8988T (cell line): ENCODE data around the gene MFNG.

ENCODE experiments used
- DNase-seq: peaks from one replicate; pipeline ENCODE4 v3.0.0; 2011

Gene MFNG

DNA sequence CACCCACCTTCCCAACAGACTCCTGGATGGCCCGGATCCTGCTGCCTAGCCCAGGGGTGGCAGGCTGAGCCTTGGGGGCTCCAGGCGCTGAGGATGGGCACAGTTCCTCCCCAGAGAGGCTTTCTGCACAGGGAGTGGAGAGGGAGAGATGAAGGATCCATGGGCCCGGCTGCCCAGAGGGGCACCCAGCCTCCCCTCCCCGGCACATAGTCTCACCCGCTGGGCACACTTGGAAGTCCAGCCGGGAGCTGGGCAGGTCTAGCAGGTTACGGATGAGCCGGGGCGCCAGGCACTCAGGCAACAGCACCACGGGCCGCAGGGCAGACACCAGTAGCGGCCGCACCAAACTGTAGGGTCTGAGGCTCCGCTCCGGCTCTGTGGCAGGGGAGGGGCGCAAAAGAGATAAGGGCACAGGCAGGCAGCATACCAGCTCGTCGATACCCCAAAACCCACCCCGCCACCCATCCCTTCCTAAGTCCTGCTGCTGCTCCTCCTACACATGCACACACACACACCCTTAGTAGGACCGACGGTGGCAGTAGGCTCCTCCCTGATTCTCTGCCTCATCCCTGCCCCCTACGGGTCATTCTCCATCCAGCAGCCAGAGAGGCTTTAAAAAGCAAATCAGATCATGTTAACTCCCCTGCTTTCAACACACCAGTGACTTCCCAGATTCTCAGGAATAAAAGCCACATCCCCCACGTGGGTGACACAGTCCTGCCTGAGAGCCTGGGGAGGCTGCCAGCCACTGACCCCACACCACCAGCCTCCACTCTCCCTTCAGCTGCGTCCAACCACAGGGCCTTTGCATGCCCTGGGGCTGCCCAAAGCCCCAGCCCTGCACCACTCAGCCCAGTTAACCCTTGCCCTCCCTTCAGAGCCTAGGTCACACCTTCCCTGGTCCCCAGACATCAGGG is 6.5 kb upstream of the MFNG start:
- peak; percentile 74 for DNase-seq

DNA sequence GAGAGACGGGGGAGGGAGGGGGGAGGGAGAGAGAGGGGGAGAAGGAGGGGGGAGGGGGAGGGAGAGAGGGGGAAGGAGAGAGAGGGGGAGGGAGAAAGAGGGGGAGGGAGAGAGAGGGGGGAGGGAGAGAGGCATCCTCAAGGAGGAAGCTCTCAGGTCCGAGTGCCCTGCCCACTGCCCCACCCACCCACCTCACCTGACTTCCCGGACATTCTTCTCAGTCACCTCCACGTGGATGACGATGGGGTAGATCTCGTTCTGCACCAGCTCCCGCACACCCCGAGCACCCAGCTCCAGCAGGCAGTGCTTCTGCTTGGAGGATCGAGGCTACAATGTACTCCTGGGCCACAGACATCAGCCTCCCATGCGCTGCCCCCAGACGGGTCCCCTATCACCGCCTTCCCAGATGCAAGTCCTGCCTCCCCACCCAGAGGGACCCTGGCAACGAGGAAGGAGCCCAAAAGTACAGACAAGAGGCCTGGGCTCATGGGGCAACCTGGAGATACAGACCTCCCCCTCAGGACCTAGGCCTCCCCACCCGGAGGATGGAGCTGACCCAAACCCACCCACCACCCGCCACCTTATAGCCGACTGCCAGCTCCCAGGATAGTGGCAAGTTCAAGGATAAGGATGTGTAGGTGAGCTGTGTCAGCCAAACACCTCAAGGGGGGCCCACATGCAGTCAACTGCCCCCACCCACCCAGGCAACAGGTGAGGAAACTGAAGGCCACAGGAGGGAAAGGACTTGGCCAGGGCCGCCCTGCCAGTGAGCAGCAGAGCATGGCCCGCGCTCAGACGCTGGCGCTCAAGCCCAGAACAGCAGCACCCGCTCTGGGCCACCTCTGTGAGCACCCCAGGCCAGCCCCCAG is 5.6 kb upstream of the MFNG start:
- no peak for DNase-seq

DNA sequence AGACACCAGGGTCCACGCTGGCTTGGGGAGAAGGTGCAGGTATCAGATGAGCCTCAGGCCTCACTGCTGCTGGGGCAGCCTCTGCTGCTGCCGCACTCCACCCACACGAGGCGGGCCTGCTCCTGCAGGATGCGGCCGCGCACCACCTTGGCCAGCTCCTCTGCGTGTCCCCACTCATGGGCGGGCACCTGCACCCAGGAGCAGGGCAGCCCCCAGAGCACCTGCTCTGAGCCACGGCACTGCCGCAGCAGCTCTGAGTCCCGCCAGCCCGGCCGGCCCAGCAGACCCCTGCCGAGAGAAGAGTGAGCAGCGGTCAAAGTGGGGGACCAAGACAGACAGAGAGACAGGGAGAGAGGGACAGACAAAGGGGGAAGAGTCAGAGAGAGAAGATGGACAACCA is 4.9 kb upstream of the MFNG start:
- no peak for DNase-seq

DNA sequence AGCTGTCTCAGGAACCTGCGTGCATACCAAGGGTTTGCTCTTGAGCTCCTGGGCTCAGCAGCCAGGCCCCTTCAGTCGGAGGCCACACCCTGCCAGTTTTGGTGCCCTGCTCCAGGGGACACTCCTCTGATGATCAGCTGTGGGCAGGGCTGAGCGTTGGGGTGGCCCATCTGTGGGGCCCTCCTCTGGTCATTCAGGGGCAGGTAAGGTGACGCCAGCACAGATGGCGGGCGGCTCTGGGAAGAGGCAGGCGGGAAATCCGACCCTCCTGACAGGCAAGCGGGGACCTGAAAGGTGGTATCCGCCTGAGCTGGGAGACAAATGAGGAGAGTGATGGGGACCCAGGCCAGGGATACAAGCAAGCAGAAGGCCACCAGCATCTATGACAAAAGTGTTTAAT is 3.8 kb upstream of the MFNG start:
- DNase-seq, result no peak

DNA sequence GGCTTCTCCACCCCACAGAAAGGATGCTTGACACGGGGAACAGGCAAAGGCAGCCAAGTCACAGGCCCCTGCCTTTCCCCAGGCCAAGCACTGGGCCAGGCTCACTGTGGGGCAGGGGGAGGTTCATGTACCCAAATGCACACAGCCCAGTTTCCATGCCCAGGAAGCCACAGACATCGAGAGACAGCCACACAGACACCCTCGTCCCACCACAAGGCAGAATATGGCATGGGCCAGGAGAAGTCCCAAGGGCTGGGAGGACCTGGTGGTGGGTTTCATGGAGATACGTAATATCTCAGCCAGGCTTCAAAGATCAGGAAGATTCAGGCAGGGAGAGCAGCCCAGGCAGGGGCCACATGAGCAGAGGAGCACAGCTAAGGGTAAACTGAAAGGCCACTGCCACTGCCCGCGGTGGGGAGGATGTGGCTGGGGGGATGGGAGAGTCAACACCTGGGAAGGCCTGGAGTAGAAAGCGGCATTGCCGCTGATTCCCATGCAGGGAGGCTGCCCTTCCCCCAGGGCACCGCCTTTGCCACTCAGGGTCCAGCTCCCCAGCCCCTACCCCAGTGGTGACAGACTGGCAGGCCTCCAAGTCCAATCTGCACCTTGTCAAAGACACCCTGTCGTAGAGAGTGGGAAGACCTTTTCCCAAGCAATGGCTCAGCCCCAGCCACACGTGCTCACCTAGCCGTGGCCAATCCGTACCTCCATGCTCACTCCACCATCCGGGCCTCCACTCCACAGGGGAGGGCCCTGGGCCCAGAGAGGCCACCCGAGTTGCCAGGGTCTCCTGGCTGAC is 2.4 kb upstream of the MFNG start:
- no peak for DNase-seq

DNA sequence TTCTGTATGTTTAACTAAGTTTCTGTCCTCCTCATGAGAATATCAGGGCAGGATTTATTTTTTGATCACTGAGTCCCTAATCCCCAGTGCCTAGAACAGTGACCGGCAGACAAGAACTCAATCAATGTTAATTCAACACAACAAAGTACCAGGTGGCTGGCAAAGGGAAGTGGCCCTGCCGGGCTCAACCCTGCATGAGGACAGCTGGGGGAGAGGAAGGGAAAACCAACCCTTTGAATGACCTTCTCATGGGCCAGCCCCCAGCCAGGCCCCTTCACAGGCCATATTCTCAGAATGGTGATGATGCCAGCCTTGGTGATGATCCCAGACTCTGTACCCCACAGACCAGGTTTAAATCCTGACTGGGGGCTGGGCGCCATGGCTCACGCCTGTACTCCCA is 1.4 kb upstream of the MFNG start:
- no peak for DNase-seq

DNA sequence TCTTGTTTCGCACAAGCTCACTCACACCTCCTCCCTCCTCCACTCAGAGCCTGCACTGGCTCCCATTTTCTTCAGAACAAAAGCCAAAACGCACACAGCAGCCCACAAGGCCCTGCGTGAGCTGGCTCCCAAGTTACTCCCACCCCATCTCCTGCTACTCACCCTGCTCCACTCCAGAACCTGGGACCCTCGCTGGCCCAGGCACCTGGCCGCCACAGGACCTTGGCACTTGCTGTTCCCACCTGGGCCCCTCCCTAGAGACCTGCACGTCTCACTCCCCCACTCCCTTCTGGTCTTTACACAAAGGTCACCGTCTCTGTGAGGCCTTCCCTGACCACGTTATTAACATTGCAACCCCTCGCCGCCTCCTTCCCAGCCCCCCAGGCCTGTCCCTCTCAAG is 945 bp upstream of the MFNG start:
- no peak for DNase-seq

DNA sequence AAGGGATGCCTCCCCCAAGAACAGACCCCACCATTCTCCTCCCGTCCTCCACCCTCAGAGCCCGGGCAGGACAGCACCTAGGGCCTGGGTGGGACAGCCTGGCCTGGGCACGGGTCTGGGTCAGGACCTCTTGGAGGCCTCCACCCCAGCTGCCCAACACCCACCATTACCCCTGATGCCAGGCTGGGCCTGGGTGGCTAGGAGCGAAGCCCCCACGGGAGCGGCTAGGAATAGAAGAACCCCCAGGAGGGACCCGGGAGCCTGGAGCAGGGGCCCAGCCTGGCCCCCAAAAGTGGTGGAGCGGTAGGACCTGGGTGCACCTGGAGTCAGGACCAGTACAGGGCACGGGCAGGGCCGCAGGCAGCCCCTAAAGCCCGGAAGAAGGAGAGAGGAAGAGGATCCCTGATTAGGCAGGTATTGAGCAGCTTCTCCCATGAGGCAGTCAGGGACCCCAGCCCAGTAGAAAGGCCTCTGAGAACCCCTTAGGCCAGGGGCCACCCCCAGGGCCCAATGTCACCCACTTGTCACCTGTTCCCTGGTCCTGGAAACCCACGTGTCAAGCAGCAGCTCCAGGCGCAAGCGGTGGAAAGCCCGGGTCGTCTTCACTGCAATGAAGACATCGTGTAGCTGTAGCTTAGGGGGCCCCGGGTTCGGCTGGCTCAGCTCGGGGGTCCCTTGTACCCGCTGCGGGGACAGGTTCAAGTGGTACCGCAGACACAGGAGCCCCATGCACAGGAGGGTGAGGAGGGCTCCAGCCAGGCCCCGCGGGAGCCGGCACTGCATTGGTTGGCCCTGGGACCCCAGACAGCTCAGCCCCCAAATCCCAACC is 575 bp downstream of the MFNG start:
- DNase-seq, result no peak

DNA sequence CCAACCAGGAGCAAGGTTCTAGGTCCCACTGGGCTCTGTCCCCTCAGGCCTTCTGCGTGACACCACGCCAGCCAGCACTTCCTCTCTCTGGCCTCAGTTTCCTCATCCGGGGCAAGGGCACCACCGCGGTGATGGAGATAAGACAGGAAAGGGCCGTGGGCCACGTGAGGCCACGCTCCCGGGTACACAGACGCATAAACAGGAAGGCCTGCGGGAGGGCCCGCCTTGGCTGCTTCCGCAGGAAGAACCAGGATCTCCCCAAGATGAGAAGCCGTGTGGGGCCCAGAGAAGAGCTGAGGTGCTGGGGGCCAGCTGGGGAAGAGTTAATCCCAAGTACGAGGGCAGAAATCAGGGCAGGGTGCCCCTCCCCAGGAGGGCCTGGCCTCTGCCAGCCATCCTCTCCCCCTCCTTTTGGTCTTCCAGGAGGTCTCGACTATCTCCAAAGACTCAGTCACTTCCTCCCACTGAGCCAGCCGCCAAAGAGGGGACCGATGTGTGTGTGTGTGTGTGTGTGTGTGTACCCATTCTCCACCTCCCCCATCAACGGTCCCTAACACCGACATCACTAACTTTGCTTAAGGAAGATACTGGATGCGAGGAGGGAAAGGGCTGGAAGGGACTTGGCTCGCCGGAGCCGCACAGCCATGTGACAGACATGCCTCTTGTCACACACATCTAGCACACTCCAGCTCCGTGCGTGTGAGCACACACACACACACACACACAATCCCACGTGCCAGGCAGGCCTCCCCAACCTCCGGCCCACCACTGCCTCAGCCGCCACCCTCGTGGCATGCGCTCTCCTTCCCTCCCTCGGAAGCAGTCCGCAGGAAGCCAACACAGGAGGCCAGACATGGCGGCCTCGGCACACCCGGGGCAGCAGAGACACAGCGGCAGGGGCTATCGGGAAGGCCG is 1.4 kb downstream of the MFNG start:
- no peak for DNase-seq

DNA sequence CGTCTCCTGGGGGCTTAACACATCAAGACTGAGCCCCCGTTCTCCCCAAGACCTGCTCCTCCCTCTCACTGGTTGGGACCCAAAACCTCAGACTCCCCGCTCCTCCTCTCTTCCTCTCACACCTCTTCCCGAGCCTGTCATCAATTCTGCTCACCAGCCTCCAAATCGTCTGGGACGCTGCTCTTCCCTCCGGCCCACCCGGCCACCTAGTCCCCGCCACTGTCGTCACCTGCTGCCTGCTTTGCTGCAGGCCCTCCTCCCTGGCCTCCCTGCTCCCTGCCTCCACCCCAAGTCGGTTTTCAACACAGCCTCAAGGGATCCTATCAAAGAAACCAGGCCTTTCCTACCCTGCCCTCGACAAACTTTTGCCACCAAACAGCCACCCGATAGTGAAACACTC is 3.1 kb downstream of the MFNG start:
- no peak for DNase-seq

DNA sequence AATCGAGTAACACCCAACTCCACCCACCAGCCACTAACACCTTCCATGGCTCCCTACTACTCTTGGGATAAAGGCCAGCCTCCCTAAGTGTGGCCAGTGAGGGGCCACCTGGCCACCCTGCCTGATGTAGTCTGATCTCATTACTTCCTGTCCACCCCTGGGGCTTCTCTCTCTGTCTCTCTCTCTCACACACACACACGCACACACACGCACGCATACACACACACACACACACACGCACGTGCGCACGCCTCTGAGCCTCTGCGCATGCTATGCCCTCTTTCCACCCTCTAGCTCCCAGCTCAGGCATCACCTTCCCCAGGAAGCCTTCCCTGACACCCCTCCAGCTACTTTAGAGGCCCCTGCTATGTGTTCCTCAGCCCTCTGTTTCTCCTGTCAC is 3.9 kb downstream of the MFNG start:
- no peak for DNase-seq

DNA sequence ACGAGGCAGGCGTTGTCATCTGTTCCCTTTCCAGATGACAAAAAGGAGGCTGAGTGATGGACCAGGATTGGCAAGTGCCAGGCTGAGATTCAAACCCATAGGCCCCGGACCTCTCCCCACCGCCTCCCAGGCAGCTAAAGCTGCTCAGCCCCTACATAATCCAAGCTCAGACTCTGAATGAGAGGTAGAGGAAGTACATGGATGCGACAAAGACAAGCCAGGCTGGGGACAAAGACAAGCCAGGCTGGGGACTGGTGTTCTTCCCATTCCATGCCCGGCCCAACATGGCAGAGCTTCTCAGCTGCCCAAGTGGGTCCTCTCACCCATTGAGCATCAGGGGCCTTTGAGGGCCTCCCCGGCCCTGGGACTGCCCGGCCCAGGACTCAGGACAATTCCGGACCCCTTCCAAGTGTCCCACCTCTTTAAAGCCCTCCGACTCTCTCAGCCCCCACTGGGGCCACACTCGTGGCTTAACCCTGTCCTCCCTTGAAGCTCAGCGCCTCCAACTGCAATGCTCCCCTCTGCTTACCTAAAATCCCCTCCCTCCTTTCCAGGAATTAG is 4.8 kb downstream of the MFNG start:
- DNase-seq, result no peak

DNA sequence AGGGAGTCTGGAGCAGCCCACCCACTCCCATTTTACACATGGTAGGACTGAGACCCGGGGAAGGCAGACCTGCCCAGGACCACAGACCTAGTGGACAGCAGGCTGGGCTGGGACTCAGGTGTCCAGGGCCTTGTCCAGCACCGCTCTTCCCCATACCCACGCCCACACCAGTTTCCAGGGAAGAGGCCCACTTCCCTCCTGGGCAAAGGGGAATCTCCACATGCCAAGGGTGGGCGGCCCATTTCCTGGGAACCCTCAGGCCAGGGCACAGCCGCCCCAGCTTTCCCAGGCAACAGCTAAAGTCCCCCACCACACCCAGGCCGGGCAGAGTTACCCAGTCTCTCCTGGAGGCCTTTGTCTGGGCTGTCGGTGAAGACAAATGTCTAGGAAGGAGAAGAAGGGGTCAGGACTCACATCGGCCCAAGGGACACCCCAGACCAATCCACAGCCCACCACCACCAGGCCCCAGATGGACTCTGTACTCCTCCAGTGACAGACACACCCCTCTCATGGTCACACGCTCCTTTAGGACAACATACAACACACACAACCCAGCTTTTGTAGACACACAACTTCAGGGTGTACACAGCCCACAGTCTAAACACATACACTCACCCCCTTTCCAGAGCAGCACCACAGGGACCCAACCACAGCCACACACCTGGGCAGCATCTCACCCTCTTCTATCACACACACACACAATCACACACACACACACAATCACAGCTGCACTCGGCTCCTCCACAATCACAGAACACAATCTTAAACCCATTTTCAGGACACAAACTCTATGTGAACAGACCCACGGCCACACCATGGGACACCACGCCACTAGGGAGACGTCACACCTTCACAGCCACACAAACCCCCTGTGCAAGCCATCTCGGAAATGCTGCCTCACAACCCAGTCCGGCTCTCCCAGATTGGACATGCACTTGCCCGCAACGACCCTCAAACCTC is 5.5 kb downstream of the MFNG start:
- DNase-seq, result no peak

DNA sequence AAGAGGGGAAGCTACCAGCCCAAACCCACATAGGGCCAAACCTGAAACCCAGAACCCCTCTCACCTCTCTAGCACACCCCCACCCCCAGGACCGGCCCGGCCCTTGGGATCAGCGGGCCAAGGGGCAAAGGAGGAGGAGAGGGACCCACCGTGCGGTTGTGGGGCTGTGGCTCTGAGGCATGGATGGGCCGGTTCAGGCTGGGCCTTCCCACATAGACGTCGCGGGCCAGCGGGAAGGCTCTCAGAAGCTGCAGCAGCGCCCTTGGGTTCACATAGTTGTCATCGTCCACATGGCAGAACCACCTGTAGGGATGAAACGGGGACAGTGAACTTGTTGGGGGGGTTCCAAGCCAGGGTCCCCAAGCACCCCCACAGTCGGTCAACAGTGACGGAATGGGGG is 7.0 kb downstream of the MFNG start:
- DNase-seq, result no peak

DNA sequence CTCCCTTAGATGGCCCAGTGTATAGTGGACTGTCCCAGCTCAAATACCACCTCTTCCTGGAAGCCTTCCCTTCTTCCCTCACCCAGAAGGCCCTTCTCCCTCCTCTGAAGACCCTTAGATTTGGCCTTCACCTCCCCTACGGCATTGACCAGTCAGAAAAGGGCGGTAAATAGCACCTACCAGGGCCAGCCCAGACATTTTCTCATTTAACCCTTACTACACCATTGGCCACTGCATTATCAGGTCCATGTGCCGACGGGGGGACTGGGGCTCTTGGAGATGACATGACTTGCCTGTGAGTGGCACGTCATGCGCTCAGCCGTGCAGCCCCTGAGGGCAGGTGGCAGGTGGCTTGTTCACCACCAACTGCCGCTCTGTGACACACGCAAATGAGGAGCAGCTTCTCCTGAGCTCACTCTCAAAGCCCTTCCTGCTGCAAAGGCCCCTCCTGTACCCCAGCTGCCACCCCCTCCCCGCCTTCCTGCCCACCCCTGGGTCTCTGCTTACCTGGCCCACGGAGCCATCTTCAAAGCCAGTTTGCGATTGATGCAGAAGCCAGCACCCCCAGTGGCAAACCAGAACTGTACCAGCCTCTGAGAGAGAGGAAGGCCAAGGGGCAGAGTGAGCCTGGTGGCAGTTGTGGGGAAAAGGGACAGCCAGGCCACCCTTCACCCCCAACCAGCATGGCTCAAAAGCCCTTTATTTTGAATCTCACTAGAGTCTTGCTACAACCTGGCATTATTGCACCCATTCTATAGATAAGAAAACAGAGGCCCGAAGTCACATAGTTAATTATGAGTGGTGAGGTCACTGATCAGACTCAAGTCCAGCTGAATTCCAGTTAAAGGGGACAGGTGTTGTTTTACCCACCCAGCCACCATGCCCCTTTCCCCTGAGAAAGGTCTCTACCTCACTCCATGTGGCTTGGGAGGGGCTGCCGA is 9.5 kb downstream of the MFNG start:
- no peak for DNase-seq

DNA sequence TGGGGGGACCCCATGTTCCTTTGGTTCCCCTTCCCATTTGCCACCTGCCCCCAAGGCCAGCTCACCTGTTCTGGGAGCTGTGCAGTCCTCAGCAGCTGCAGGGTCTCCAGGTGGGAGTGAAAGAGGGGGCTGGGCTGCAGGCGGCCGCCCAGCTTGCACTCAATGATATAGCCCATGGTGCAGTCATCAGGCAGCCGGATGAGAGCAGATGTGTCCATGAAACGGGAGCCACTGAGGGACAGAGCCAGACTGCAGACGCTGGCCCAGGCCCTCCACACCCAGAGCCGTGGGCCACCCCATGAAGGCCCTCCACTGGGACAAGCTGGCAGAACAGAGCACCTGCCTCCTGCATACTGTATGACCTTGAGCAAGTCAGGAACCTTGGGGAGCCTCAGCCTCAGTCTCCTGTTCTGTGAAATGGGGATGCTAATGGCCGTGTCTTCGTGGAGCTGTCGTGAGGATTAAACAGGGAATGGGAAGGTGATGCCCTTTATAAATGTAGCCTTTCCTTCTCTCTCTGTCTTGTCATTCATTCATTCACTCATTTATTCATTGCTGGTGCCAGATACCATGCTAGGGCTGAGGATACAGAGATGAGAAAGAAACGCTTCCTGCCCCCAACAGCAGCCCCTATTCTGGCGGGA is 11.6 kb downstream of the MFNG start:
- DNase-seq, result no peak

DNA sequence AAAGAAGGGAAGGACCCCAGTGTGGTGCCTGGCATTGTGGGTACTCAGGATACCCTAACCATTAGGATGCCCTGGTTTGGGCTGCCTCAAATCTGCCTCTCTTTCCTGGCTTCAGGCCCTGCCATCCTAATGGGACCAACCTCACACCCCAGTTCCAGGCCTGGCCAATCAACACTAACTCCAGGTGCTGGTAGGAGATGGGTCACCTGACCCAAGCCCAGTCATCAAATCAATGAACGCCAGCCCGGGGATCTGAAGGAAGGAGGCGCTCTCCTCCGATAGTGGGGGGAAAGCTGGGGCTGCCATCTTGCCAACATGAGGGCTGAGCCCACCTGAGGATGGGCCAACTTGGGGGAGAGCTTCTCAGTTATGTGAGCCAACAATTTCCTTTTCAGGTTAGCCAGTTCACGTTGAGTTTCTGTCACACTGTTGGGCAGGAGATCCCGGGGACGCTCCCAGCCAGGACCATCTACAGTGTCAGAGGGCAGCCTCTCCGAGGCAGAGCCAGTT is 12.7 kb downstream of the MFNG start:
- no peak for DNase-seq
